BJ (cell line): ENCODE results near the gene KRT76. TPM values are rescaled to one million over a fixed set of nuclear protein-coding genes. Genes with fewer than 3 reads are reported as not detected.
A peak's percentile ranks its signal among the peaks of the same experiment; 100 is the strongest.

Experiments
- CTCF ChIA-PET: fragments of 350-600 bp; formaldehyde crosslinking; extraction: SDS; loops from one replicate; lab custom pipeline; 2021; ENCODE audit warnings: antibody characterized with exemption, inconsistent platforms; lab: Yijun Ruan, JAX
- POLR2A ChIA-PET: fragments of 300-600 bp; sonication (Branson Sonifier 250); formaldehyde crosslinking; extraction: SDS; loops from one replicate; lab custom pipeline; 2021; ENCODE audit warnings: antibody characterized with exemption; lab: Charles Lee
- DNase-seq: peaks from one replicate; pipeline ENCODE4 v3.0.0-alpha.2; 2011; ENCODE audit warnings: low read depth
- H3K27me3 ChIP-seq: 2 replicates; pipeline ENCODE4 v1.6.0; 2011; ENCODE audit warnings: low read length; ENCODE audit not compliant: control insufficient read depth, insufficient read depth
- H3K36me3 ChIP-seq: 2 replicates; pipeline ENCODE4 v1.5.1; 2011; ENCODE audit warnings: low read length; ENCODE audit not compliant: control insufficient read depth, insufficient read depth
- H3K4me3 ChIP-seq: 2 replicates; pipeline ENCODE4 v1.5.1; 2011; ENCODE audit warnings: low read depth, mild to moderate bottlenecking, control low read depth, low read length
- polyA plus RNA-seq: library from polyadenylated mRNA; depleted of rRNA; stranded (reverse); fragments of >200 nt; gene quantifications from 2 replicates; pipeline ENCODE4 v1.2.3, GENCODE V29; 2011
- TF ChIP-seq, protein P1 (sequence below): IDR thresholded peaks from 2 replicates; pipeline ENCODE4 v1.5.1; 2011; ENCODE audit warnings: low read depth, mild to moderate bottlenecking, control low read depth, inconsistent platforms, low read length, moderate library complexity; ENCODE audit not compliant: insufficient read depth

KRT76 gene
- polyA plus RNA-seq, 1 experiment = not detected

GRCh38 chr12:52813885-52814709 is 37.0 kb upstream of the KRT76 start, which contains the start of gene KRT4:
Gene KRT4, minus strand, starts transcription at chr12:52814116. Its CDS starts 58 bp downstream, at chr12:52814058.
- H3K27me3 ChIP-seq = peaks cover 20% of the 10 kb centered on the region
- ChIA-PET POLR2A (interaction anchor here (0.6 kb wide), 1 partner anchor 245 kb away, joined by 3 read pairs; no protein-coding TSS in a partner anchor), CTCF (interaction anchor here (1.0 to 1.5 kb wide), 3 partner anchors 12 to 442 kb away, joined by 3 to 4 read pairs (median 4); no protein-coding TSS in a partner anchor)
- H3K4me3 ChIP-seq = no peak within 1 kb of the TSS
- H3K36me3 ChIP-seq = no peaks in the 10 kb centered on the region
- TF ChIP-seq, protein P1, sequence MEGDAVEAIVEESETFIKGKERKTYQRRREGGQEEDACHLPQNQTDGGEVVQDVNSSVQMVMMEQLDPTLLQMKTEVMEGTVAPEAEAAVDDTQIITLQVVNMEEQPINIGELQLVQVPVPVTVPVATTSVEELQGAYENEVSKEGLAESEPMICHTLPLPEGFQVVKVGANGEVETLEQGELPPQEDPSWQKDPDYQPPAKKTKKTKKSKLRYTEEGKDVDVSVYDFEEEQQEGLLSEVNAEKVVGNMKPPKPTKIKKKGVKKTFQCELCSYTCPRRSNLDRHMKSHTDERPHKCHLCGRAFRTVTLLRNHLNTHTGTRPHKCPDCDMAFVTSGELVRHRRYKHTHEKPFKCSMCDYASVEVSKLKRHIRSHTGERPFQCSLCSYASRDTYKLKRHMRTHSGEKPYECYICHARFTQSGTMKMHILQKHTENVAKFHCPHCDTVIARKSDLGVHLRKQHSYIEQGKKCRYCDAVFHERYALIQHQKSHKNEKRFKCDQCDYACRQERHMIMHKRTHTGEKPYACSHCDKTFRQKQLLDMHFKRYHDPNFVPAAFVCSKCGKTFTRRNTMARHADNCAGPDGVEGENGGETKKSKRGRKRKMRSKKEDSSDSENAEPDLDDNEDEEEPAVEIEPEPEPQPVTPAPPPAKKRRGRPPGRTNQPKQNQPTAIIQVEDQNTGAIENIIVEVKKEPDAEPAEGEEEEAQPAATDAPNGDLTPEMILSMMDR = no peak
- peak; percentile 25 for DNase-seq

- POLR2A ChIA-PET = no interaction called here
- TF ChIP-seq, protein P1 = no peak
- H3K4me3 ChIP-seq = no peak overlapping the region
- H3K27me3 ChIP-seq = peaks cover 16% of the 10 kb centered on the region
- CTCF ChIA-PET = interaction anchor here (1.0 to 1.5 kb wide), 4 partner anchors 11 to 441 kb away, joined by 3 to 4 read pairs (median 4); no protein-coding TSS in a partner anchor
- H3K36me3 ChIP-seq = no peaks in the 10 kb centered on the region
- DNase-seq = no peak
Observed at GRCh38 chr12:52813203-52813819, 36.2 kb upstream of the KRT76 start.

GRCh38 chr12:52812749-52813148 is 35.6 kb upstream of the KRT76 start:
- TF ChIP-seq, protein P1 = no peak
- peaks cover 15% of the 10 kb centered on the region for H3K27me3 ChIP-seq
- CTCF ChIA-PET = interaction anchor here (1.0 to 1.3 kb wide), 3 partner anchors 11 to 53 kb away, joined by 3 to 4 read pairs (median 3); no protein-coding TSS in a partner anchor

GRCh38 chr12:52812073-52812400 is 34.9 kb upstream of the KRT76 start:
- POLR2A ChIA-PET = no interaction called here
- peaks cover 12% of the 10 kb centered on the region for H3K27me3 ChIP-seq
- CTCF ChIA-PET = no interaction called here
- H3K4me3 ChIP-seq = no peak overlapping the region
- no peaks in the 10 kb centered on the region for H3K36me3 ChIP-seq
- TF ChIP-seq, protein P1 = no peak
- DNase-seq = no peak

More at GRCh38 chr12:52812749-52813148, 35.6 kb upstream of the KRT76 start:
- POLR2A ChIA-PET = no interaction called here
- H3K4me3 ChIP-seq = no peak overlapping the region
- DNase-seq = no peak
- no peaks in the 10 kb centered on the region for H3K36me3 ChIP-seq
